GM19468 (cell line): ENCODE measurements around the gene CARD9.
"Not testable (repeated sequence)": the region's sequence is repeated elsewhere in the genome, so short reads cannot be mapped to it uniquely, and the experiment has no call there.

ENCODE experiments used
- ATAC-seq: cut with Tn5 transposase; IDR thresholded peaks from one replicate; pipeline ENCODE4 v1.9.1; 2021; ENCODE audit warnings: mild to moderate bottlenecking, moderate library complexity, moderate number of reproducible peaks; ENCODE audit not compliant: unreplicated experiment; ENCODE audit errors: extremely low read depth

The CARD9 gene

GRCh38 chr9:136373300-136374182 lies at the start of gene CARD9:
CARD9 (minus strand) TSS chr9:136373669; CDS start chr9:136372078, 1,591 bp downstream.
- no peak for ATAC-seq

- ATAC-seq, result no peak
Observed at GRCh38 chr9:136422876-136423275, 49.4 kb upstream of the CARD9 start.

- ATAC-seq, result no peak
Observed at GRCh38 chr9:136421791-136422190, 48.3 kb upstream of the CARD9 start.

- no peak for ATAC-seq
Observed at GRCh38 chr9:136419092-136419420, 45.6 kb upstream of the CARD9 start.

- no peak for ATAC-seq
Observed at GRCh38 chr9:136418182-136419091, 45.0 kb upstream of the CARD9 start.

- no peak for ATAC-seq
Observed at GRCh38 chr9:136416914-136417313, 43.4 kb upstream of the CARD9 start.

GRCh38 chr9:136416427-136416826 lies 43.0 kb upstream of the CARD9 start:
- ATAC-seq, result no peak

- ATAC-seq, result no peak
Observed at GRCh38 chr9:136412962-136413361, 39.5 kb upstream of the CARD9 start.

GRCh38 chr9:136411378-136411777 lies 37.9 kb upstream of the CARD9 start:
- ATAC-seq, result no peak

- ATAC-seq, result no peak
Observed at GRCh38 chr9:136410500-136411287, 37.2 kb upstream of the CARD9 start, which contains the start of the genes ENTR1 and PMPCA. ENTR1 (minus strand) TSS chr9:136410614; CDS start chr9:136410397, 217 bp downstream. PMPCA (plus strand) TSS chr9:136410658; CDS start chr9:136410669, 11 bp downstream.

- ATAC-seq, result no peak
Observed at GRCh38 chr9:136409557-136410455, 36.3 kb upstream of the CARD9 start.

GRCh38 chr9:136407911-136408310 lies 34.4 kb upstream of the CARD9 start:
- ATAC-seq, result no peak

GRCh38 chr9:136407061-136407460 lies 33.6 kb upstream of the CARD9 start:
- not testable (repeated sequence) for ATAC-seq

GRCh38 chr9:136405904-136406303 lies 32.4 kb upstream of the CARD9 start:
- not testable (repeated sequence) for ATAC-seq

- no peak for ATAC-seq
Observed at GRCh38 chr9:136405481-136405880, 32.0 kb upstream of the CARD9 start.

- no peak for ATAC-seq
Observed at GRCh38 chr9:136404801-136405136, 31.3 kb upstream of the CARD9 start.

GRCh38 chr9:136403915-136404800 lies 30.7 kb upstream of the CARD9 start:
- ATAC-seq, result no peak

- no peak for ATAC-seq
Observed at GRCh38 chr9:136403538-136403914, 30.1 kb upstream of the CARD9 start.
